GM19455 (cell line): Measurements from ENCODE around the gene TSPO2.

Experiments used
- ATAC-seq: cut with Tn5 transposase; IDR thresholded peaks from one replicate; pipeline ENCODE4 v1.9.1; 2021; ENCODE audit not compliant: unreplicated experiment

Gene TSPO2

DNA sequence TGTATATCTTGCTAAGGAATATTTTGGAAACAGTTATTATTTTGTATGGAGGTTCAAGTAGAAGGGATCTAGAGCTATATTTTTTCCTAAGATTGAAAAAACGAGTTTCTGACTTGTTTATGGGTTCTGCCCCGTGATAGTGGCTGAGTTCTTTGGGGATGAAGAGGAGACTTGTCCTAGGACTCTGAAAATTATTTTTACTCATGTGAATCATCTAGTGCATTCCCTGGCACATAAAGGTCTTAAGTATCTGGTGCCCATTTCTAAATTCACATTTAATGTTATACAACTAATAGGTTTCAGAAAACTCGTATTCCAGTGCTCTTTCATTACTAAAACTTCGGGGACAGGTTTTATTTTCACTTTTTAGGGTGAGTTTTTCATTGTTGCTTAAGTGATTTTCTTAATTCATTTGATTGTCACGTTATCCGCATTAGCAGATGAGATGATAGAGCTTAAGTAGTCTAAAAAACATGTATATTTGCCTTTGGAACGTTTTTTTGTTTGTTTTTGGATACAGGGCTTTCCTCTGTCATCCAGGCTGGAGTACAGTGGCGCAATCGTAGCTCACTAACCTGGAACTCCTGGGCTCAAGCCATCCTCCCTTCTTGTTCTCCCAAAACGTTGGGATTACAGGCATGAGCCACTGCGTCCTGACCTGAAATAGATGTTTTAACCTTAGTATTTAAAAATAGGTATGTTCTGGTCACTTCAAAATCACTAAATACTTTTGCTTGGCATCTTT, 32.6 kb downstream of the TSPO2 start:
- ATAC-seq: no peak

DNA sequence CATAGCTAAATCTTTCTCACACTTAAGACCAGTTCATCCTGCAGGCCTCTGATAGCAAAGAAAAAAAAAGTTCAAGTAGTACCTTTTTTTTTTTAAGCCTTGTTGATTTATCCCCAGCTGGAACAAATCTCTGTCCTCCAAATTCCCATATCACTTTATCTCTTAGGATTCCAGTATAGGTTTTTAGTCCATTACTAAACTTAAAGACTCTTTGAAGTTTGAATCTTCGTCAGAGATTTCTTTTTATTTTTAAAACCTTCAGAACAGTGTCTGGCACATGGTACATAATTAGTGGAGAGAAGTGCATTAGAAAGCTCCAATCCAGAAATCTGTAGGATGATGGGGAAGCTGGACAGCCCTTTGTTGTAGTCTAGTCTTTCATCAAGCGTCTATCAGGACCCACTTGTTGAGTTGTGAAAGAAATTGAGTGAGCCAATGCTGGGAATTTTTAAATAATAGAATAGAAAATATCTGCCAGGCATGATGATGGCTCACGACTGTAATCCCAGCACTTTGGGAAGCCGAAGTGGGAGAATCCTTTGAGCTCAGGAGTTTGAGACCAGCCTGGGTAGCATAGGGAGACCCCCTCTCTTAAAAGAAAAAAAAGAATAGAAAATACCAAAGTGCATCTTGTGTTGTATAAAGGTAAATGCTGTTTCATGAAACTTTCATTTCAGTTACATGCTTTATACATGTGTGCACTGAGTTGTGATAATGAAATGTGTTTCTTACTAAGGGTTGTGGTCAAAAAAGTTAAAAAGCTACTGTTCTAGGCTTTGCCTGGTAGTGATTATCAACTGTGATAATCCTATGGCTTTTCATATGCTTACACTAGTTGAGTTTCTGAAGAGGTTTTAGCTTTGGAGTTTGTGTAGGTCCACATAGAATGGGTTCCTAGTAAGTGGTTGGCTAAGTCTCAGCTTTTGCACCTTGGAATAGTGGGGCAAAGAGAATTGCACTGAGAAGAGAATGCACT, 33.7 kb downstream of the TSPO2 start:
- no peak for ATAC-seq

- ATAC-seq: no peak
These were observed 35.3 kb downstream of the TSPO2 start for GRCh38 chr6:41077536-41077935.

DNA sequence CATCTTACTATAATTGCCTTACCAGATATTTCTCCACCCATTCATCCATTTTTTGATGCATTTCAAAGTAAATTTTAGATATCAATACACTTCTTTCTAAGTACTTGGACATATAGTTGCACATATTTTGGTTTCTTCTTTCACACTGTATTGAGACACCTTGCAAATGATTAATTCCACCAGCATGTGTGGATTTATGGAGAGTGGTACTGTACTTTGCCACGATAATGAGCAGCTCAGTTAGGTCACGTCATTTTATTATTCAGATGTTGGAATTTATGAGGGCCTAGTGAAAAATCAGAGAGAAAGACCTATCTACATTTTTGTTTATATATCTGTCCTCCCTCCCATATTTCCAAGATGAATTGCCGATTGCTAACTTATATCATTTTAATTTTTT, 35.8 kb downstream of the TSPO2 start:
- no peak for ATAC-seq

DNA sequence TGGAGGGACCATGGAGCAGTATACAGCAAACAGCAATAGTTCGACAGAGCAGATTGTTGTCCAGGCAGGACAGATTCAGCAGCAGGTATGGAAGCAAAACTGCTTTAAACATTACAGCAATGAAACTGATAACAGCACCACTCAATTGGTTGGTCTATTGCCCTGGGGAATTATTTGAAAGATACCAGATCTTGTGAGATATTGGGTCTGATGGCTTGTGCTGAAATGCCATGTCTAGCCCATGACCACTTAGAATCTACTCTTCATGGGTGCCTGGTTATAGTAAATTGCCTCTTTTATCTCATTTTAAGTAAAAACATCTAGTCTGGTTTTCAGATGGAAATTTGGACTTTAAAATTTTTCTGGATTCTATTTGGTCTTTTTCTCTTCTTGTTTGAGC, 36.8 kb downstream of the TSPO2 start:
- no peak for ATAC-seq

DNA sequence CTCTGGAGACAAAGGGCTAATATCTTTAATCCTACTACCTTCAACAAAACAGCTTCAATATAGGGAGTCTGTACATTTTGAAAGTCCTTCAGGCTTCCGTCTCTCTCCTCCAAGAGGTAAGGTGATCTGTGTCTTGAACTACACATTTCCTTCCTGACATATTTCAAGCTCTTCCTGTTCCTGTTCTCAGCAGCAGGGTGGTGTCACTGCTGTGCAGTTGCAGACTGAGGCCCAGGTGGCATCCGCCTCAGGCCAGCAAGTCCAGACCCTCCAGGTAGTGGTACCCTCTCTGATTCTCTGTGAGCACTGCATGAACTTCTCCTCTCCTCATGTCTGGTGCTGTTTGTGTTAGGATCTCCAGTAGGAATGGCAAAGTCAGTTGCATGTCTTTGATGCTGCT, 38.4 kb downstream of the TSPO2 start:
- no peak for ATAC-seq

DNA sequence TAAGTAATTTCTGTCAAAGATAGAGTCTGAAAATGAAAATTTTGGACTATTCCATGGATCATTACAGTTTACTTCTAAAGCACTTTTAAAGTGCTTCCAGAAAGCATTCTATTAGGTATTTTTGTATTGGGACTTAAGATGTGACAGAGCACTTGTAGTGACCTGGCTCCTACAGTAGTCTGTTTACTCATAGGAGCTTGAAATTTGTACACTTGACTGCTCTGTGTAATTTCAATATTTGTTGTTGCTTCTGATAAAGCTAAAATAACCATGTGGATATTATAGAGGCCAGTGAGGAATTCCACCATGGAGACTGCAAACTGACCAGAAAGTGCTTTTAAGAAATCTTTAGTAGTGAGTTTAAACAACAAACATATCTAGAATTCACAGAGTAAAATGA, 40.8 kb downstream of the TSPO2 start:
- ATAC-seq: no peak

GRCh38 chr6:41085182-41085581, 42.9 kb downstream of the TSPO2 start:
- ATAC-seq: no peak

- no peak for ATAC-seq
These were observed 46.2 kb downstream of the TSPO2 start for GRCh38 chr6:41088451-41088850.

DNA sequence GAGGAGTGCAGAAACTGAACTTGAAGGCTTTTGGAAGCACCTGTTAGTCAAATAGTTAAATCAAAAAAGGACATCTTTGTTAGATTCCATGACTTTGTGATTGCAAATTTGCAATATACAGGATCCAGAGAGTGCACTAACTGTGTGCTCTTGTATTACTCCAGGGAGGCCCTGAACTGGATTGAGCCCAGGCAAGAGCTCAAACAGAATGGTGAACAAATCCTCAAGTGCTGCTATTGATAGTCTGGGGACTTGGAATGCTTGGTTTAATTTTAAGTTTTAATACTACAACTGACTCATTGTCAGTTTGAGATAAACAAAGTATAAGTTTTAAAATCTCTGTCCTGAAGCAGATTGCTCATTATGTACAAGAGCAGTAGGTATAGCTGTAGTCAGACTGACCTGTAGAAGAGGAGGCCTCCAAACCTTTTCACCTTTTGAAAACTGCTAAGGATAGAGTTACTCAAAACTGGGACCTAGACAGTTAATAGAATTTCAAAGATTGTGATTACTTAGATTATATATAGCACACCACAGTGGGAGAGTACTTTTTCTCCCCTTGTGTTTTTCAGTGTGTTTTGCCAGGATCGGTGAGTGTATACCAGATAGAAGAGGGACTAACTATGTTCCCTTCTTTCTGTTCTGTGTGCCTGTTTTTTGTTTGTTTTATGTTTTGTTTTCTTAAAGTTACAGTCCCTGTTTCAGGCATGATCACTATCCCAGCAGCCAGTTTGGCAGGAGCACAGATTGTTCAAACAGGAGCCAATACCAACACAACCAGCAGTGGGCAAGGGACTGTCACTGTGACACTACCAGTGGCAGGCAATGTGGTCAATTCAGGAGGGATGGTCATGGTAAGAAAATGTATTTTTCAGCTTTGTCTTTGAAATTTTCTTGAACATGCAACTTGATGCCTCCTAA, 48.8 kb downstream of the TSPO2 start:
- no peak for ATAC-seq

- ATAC-seq: no peak
These were observed 50.3 kb downstream of the TSPO2 start for GRCh38 chr6:41092421-41093140.

GRCh38 chr6:41093729-41094128, 51.5 kb downstream of the TSPO2 start:
- ATAC-seq: no peak
